RWPE2 (cell line): ENCODE measurements around the gene LRRC47.

Experiments
- ATAC-seq: fragments of 200-7000 bp; cut with Tn5 transposase; 3 replicates; pipeline ENCODE4 v1.9.1; 2021; ENCODE audit warnings: low read depth
- DNase-seq: peaks from one replicate; pipeline ENCODE4 v3.0.0-alpha.2; 2020; ENCODE audit warnings: low spot score
- H3K27ac ChIP-seq: fragments of 450-650 bp; 2 replicates; pipeline ENCODE4 v1.5.1; 2017; ENCODE audit warnings: mild to moderate bottlenecking; ENCODE audit not compliant: poor library complexity, severe bottlenecking
- H3K27me3 ChIP-seq: fragments of 250-450 bp; sonication (Bioruptor Pico); 2 replicates; pipeline ENCODE4 v1.5.1; 2021; ENCODE audit warnings: mild to moderate bottlenecking, moderate library complexity; ENCODE audit not compliant: insufficient read depth, poor library complexity, severe bottlenecking
- H3K36me3 ChIP-seq: fragments of 250-450 bp; sonication (Bioruptor Pico); 2 replicates; pipeline ENCODE4 v1.5.1; 2020; ENCODE audit warnings: low read depth, mild to moderate bottlenecking, moderate library complexity
- H3K4me1 ChIP-seq: fragments of 250-450 bp; sonication (Bioruptor Pico); 2 replicates; pipeline ENCODE4 v1.5.1; 2021; ENCODE audit warnings: mild to moderate bottlenecking, moderate library complexity; ENCODE audit not compliant: insufficient read depth, poor library complexity, severe bottlenecking
- H3K4me3 ChIP-seq: fragments of 250-450 bp; sonication (Bioruptor Pico); 2 replicates; pipeline ENCODE4 v1.5.1; 2021; ENCODE audit warnings: mild to moderate bottlenecking, moderate library complexity; ENCODE audit not compliant: severe bottlenecking
- H3K9me3 ChIP-seq: fragments of 250-450 bp; sonication (Bioruptor Pico); 2 replicates; pipeline ENCODE4 v1.5.1; 2021; ENCODE audit warnings: mild to moderate bottlenecking, moderate library complexity; ENCODE audit not compliant: severe bottlenecking
- TF ChIP-seq, protein P1 (sequence below): fragments of 450-650 bp; IDR thresholded peaks from one replicate; pipeline ENCODE4 v1.5.1; 2017; ENCODE audit warnings: mild to moderate bottlenecking, moderate library complexity; ENCODE audit not compliant: poor library complexity, severe bottlenecking

The LRRC47 gene

DNA sequence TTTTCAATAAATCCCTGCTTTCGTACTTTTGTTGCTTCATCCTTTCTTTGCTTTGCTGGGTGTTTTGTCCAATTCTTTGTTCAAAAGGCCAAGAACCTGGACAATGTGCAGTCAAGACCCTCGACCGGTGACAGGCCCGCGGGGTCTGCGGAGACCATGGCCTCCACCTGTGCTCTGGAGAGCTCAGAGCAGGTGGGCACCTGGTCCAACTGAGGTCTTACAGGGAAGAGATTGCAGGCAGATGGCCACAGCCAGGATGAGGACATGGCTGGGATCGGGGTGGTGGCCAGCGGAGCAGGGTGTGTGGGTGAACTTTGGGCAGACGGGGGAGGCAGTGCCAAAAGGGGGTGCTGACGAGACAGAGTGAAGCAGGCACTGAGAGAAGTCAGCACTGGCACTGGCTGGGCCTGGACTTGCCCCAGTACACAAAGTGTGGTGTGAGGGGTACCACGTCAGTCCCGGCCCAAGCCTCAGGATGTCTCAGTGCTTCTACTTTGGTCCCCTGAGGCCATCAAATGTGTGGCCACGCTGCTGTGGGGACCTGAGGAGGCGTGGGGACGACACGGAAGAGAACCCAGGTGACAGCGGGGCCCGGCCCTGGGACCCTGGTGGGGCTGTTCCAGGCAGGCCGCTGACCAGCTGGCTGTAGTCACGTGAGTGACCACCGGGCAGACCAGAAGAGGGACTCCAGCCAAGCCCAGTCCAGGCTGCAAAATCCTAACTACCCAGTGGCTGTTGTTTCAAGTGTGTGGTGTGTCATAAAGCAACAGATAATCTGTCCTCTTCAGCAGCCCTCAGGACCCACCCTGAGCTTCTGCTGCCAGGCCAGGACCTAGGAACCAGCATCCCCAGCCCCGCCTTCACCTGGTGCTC lies 54.5 kb downstream of the LRRC47 start:
- Histone ChIP-seq H3K27ac (no peak overlapping the region), H3K4me1 (no peaks in the 10 kb centered on the region), H3K4me3 (no peak overlapping the region), H3K27me3 (no peaks in the 10 kb centered on the region), H3K36me3 (peaks cover 52% of the 10 kb centered on the region), H3K9me3 (no peaks in the 10 kb centered on the region)
- ATAC-seq (no peak), DNase-seq (peak; percentile 35)
- TF ChIP-seq, protein P1, sequence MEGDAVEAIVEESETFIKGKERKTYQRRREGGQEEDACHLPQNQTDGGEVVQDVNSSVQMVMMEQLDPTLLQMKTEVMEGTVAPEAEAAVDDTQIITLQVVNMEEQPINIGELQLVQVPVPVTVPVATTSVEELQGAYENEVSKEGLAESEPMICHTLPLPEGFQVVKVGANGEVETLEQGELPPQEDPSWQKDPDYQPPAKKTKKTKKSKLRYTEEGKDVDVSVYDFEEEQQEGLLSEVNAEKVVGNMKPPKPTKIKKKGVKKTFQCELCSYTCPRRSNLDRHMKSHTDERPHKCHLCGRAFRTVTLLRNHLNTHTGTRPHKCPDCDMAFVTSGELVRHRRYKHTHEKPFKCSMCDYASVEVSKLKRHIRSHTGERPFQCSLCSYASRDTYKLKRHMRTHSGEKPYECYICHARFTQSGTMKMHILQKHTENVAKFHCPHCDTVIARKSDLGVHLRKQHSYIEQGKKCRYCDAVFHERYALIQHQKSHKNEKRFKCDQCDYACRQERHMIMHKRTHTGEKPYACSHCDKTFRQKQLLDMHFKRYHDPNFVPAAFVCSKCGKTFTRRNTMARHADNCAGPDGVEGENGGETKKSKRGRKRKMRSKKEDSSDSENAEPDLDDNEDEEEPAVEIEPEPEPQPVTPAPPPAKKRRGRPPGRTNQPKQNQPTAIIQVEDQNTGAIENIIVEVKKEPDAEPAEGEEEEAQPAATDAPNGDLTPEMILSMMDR, result no peak

DNA sequence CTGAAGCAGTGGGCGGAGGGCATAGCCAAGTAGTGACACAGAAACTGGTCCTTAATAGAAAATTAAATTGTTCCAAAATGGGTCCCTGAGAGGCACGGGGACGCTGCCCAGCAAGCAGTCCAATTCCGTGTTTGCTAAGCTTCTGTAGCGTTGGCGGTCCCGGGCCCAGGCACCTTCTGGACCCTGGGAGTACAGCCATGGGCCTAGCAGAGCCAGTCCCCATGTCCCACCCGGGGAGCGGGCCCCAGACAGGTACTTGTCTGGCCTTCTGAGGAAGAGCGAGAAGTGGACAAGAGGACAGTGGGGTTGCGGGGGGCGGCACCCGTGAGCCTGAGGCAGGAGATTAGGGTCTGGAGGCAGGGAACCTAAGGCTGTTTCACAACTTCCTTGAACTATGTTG lies 55.5 kb downstream of the LRRC47 start:
- Histone ChIP-seq H3K4me3 (no peak overlapping the region), H3K9me3 (no peaks in the 10 kb centered on the region), H3K4me1 (no peaks in the 10 kb centered on the region), H3K27me3 (no peaks in the 10 kb centered on the region), H3K36me3 (peaks cover 57% of the 10 kb centered on the region), H3K27ac (no peak overlapping the region)
- TF ChIP-seq, protein P1, result no peak
- DNase-seq, result peak; percentile 51
- no peak for ATAC-seq

DNA sequence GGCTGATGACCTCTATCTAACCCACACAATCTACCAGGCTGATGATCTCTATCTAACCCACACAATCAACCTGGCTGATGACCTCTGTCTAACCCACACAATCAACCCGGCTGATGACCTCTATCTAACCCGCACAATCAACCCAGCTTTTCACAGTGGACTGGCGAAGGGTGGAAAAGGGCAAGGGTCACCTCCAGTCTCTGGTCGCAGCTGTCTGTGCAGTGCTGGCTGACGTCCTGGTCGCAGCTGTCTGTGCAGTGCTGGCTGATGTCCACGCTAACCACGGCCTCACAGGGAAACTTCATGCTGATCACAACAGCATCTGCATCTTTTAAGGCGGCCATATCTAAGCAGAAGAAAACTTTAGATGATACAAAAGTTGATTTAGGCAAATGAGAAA lies 56.3 kb downstream of the LRRC47 start:
- Histone ChIP-seq H3K36me3 (peaks cover 57% of the 10 kb centered on the region), H3K27me3 (no peaks in the 10 kb centered on the region), H3K4me1 (no peaks in the 10 kb centered on the region), H3K27ac (no peak overlapping the region), H3K4me3 (no peak overlapping the region), H3K9me3 (no peaks in the 10 kb centered on the region)
- TF ChIP-seq, protein P1, result no peak
- DNase-seq, result no peak
- no peak for ATAC-seq

DNA sequence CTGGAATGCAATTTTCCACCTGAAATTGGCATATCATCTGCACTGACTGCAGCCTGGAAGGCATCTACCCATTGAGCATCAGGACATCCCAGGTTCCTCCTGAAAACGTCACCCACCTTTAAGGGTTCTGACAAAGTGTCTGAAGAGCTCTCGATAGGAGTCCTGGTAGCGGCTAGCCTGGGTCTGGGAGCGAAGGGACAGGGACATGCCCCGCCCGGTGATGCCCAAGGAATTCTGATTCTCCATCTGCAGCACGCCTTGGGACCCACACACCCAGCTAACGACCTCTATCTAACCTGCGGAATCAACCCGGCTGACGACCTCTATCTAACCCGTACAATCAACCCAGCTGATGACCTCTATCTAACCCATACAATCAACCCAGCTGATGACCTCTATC lies 57.4 kb downstream of the LRRC47 start:
- H3K36me3 ChIP-seq, result peaks cover 57% of the 10 kb centered on the region
- DNase-seq (peak; percentile 59), ATAC-seq (no peak)
- H3K27ac ChIP-seq, result no peak overlapping the region
- H3K9me3 ChIP-seq, result no peaks in the 10 kb centered on the region
- no peak overlapping the region for H3K4me3 ChIP-seq
- no peaks in the 10 kb centered on the region for H3K4me1 ChIP-seq
- TF ChIP-seq, protein P1, result no peak
- no peaks in the 10 kb centered on the region for H3K27me3 ChIP-seq

DNA sequence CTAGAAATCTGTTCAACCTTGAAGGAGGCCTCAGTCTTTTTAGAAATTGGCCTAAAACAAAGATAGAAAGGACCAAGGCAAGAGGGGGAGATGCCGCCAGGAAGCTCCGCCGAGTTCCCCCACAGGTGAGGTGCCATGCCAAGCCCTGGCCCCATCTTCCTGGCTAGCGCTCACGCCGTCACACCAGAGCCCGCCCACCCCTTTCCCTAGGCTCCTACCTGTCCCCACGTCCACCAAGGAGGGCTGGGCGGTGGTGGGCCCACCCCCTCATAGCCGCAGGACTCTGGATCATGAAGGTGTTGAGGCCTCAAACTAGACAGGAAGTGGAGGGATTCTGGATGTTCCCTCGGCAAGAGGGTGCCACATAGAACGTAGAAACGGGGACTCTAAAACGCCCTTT lies 59.6 kb downstream of the LRRC47 start:
- DNase-seq, result peak; percentile 51
- Histone ChIP-seq H3K4me1 (no peaks in the 10 kb centered on the region), H3K27ac (no peak overlapping the region), H3K9me3 (no peaks in the 10 kb centered on the region), H3K4me3 (no peak overlapping the region), H3K36me3 (peaks cover 38% of the 10 kb centered on the region), H3K27me3 (no peaks in the 10 kb centered on the region)
- TF ChIP-seq, protein P1, result no peak
- ATAC-seq, result no peak
